LHCN-M2 (cell line): ENCODE measurements around the gene HELLS. TPM values are rescaled to one million over a fixed set of nuclear protein-coding genes. Genes with fewer than 3 reads are reported as not detected.
"Not testable (repeated sequence)": the region's sequence is repeated elsewhere in the genome, so short reads cannot be mapped to it uniquely, and the experiment has no call there.

Experiments used
- DNase-seq: peaks from one replicate; pipeline ENCODE4 v3.0.0-alpha.2; 2012; ENCODE audit warnings: low read depth
- total RNA-seq: library from RNA; depleted of rRNA; stranded (reverse); fragments of >200 nt; gene quantifications from 2 replicates; pipeline ENCODE4 v1.2.3, GENCODE V29; 2014; rRNA removed

HELLS gene
- total RNA-seq, 1 experiment from 2014 or later, result 92.9 TPM

- DNase-seq, result no peak
Observed at GRCh38 chr10:94607111-94607510, 61.5 kb downstream of the HELLS start.

- DNase-seq, result no peak
Observed at GRCh38 chr10:94608559-94608958, 63.0 kb downstream of the HELLS start.

GRCh38 chr10:94614558-94614957, 69.0 kb downstream of the HELLS start:
- DNase-seq, result no peak

- DNase-seq, result no peak
Observed at GRCh38 chr10:94617389-94617944, 71.9 kb downstream of the HELLS start.

GRCh38 chr10:94622666-94623205, 77.1 kb downstream of the HELLS start:
- no peak for DNase-seq

- DNase-seq, result no peak
Observed at GRCh38 chr10:94623572-94623971, 78.0 kb downstream of the HELLS start.

- peak; percentile 49 for DNase-seq
Observed at GRCh38 chr10:94626476-94626875, 80.9 kb downstream of the HELLS start.

- no peak for DNase-seq
Observed at GRCh38 chr10:94627511-94627910, 81.9 kb downstream of the HELLS start.

- peak; percentile 29 for DNase-seq
Observed at GRCh38 chr10:94630017-94630688, 84.6 kb downstream of the HELLS start.

GRCh38 chr10:94631077-94631875, 85.7 kb downstream of the HELLS start:
- DNase-seq, result no peak

GRCh38 chr10:94632954-94633353, 87.4 kb downstream of the HELLS start:
- DNase-seq, result no peak

GRCh38 chr10:94638097-94638496, 92.5 kb downstream of the HELLS start:
- not testable (repeated sequence) for DNase-seq

GRCh38 chr10:94639902-94640301, 94.3 kb downstream of the HELLS start:
- DNase-seq, result no peak

GRCh38 chr10:94640562-94640961, 95.0 kb downstream of the HELLS start:
- no peak for DNase-seq

- no peak for DNase-seq
Observed at GRCh38 chr10:94641480-94641879, 95.9 kb downstream of the HELLS start.

- no peak for DNase-seq
Observed at GRCh38 chr10:94644352-94644751, 98.8 kb downstream of the HELLS start.

- DNase-seq, result no peak
Observed at GRCh38 chr10:94645285-94645684, 99.7 kb downstream of the HELLS start.

Other genes with a start within 250 kb of the HELLS start
- gene NOC3L, start 182.8 kb upstream of the HELLS start, total RNA-seq, result 46.8 and 52.2 TPM in 2 replicates
- 10.0 and 18.0 TPM in 2 replicates for gene TBC1D12, start 143.2 kb upstream of the HELLS start, total RNA-seq
- not detected in 2 replicates for gene CYP2C18, start 137.9 kb downstream of the HELLS start, total RNA-seq
- gene CYP2C19, start 216.9 kb downstream of the HELLS start, total RNA-seq, result not detected in 2 replicates